GM19328 (cell line): ENCODE data around the gene FAM186B.
"Not testable (repeated sequence)": the region's sequence is repeated elsewhere in the genome, so short reads cannot be mapped to it uniquely, and the experiment has no call there.

ENCODE experiments used
- ATAC-seq: cut with Tn5 transposase; IDR thresholded peaks from one replicate; pipeline ENCODE4 v1.9.1; 2021; ENCODE audit warnings: mild to moderate bottlenecking, moderate library complexity; ENCODE audit not compliant: unreplicated experiment

Gene FAM186B

GRCh38 chr12:49605539-49605938 lies at the start of gene FAM186B:
Gene FAM186B (minus strand): TSS chr12:49605639. CDS start chr12:49605477, 162 bp downstream.
- not testable (repeated sequence) for ATAC-seq

- ATAC-seq: no peak
Observed at GRCh38 chr12:49654715-49655114, 49.3 kb upstream of the FAM186B start.

GRCh38 chr12:49652921-49653520 lies 47.6 kb upstream of the FAM186B start:
- ATAC-seq: no peak

- ATAC-seq: no peak
Observed at GRCh38 chr12:49651855-49652254, 46.4 kb upstream of the FAM186B start.

- ATAC-seq: no peak
Observed at GRCh38 chr12:49649892-49650291, 44.5 kb upstream of the FAM186B start.

GRCh38 chr12:49649445-49649844 lies 44.0 kb upstream of the FAM186B start:
- ATAC-seq: no peak

GRCh38 chr12:49648712-49649003 lies 43.2 kb upstream of the FAM186B start:
- ATAC-seq: no peak

GRCh38 chr12:49647827-49648711 lies 42.6 kb upstream of the FAM186B start:
- ATAC-seq: no peak

GRCh38 chr12:49646871-49647654 lies 41.6 kb upstream of the FAM186B start:
- no peak for ATAC-seq

- no peak for ATAC-seq
Observed at GRCh38 chr12:49646331-49646830, 40.9 kb upstream of the FAM186B start.

- ATAC-seq: no peak
Observed at GRCh38 chr12:49645146-49646039, 40.0 kb upstream of the FAM186B start.

- ATAC-seq: no peak
Observed at GRCh38 chr12:49644620-49644994, 39.2 kb upstream of the FAM186B start.

- ATAC-seq: no peak
Observed at GRCh38 chr12:49643961-49644619, 38.7 kb upstream of the FAM186B start.

- ATAC-seq: no peak
Observed at GRCh38 chr12:49643135-49643534, 37.7 kb upstream of the FAM186B start.

GRCh38 chr12:49642370-49642802 lies 36.9 kb upstream of the FAM186B start:
- no peak for ATAC-seq

- ATAC-seq: no peak
Observed at GRCh38 chr12:49641748-49642369, 36.4 kb upstream of the FAM186B start.

- ATAC-seq: no peak
Observed at GRCh38 chr12:49636979-49637755, 31.7 kb upstream of the FAM186B start.

- no peak for ATAC-seq
Observed at GRCh38 chr12:49636574-49636973, 31.1 kb upstream of the FAM186B start.

- no peak for ATAC-seq
Observed at GRCh38 chr12:49635656-49636055, 30.2 kb upstream of the FAM186B start.
